Mononuclear cell (primary cell): ENCODE measurements around the gene ARHGEF16. TPM values are rescaled to one million over a fixed set of nuclear protein-coding genes. Genes with fewer than 3 reads are reported as not detected.

Experiments used
- H3K27me3 ChIP-seq: 2 replicates; pipeline ENCODE4 v1.6.0; 2011; ENCODE audit warnings: low read length, control low read depth; ENCODE audit not compliant: insufficient read depth
- H3K4me1 ChIP-seq: 2 replicates; pipeline ENCODE4 v1.5.1; 2011; ENCODE audit warnings: mild to moderate bottlenecking, low read length, control low read depth; ENCODE audit not compliant: insufficient read depth
- H3K4me3 ChIP-seq: 2 replicates; pipeline ENCODE4 v1.5.1; 2011; ENCODE audit warnings: mild to moderate bottlenecking, low read length, moderate library complexity
- H3K9me3 ChIP-seq: 2 replicates; pipeline ENCODE4 v1.5.1; 2011; ENCODE audit warnings: low read depth, mild to moderate bottlenecking, control low read depth, low read length
- total RNA-seq: library from RNA; depleted of rRNA; stranded (reverse); fragments of >200 nt; gene quantifications from one replicate; pipeline ENCODE4 v1.2.3, GENCODE V29; 2012

Gene ARHGEF16
- total RNA-seq, 1 donor = not detected

DNA sequence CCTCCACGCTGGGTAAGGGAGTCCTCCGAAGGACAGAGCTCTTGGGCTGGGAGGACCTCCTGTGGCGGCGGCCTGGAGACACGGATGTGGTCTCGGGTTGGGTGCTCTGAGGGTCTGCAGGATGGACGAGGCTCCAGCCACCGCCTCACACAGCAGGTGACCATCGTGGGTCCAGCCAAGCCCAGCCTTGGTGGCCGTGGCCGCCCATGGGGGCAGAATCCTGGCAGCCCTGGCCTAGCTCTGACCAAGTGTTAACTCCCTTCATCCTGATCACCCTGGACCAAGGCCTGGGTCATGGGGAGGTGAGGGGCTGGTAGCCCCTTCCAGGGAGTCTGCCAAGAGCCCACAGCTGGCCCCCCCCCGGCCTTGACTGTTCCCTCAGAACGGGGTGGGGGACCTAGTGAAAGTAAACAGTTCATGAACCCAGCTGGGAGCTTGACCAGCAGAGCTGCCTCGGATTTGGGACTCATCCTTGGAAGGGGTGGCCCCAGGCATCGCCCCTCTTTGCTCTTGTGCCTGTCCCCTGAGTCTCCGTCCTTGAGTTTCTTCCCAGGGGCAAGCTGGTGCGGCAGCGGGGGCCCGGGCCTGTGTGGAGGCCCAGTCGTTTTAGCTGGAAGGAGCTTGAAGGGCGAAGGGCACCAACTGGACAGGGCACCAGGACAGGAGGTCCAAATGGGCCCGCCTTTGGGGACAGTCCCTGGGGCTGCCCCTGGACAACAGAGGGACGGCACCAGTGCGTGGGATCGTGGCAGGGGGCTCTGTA, 17.8 kb downstream of the ARHGEF16 start:
- H3K9me3 ChIP-seq = no peaks in the 10 kb centered on the region
- no peaks in the 10 kb centered on the region for H3K27me3 ChIP-seq
- H3K4me3 ChIP-seq = no peak overlapping the region
- H3K4me1 ChIP-seq = no peaks in the 10 kb centered on the region

DNA sequence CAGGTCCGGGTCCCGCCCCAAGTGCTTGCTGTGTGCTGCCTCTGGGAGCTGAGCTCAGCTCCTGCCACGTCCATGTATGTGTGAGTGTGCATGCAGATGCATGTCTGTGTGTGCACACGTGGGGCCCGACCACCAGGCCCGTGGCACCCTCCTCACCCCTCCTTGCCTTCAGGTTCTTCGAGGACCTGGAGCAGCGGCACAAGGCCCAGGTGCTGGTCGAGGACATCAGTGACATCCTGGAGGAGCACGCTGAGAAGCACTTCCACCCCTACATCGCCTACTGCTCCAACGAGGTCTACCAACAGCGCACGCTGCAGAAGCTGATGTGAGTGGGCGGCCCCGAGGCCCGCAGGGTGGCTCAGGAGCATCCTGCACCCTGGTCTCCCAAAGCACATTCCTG, 18.4 kb downstream of the ARHGEF16 start:
- H3K27me3 ChIP-seq = no peaks in the 10 kb centered on the region
- H3K9me3 ChIP-seq = no peaks in the 10 kb centered on the region
- no peaks in the 10 kb centered on the region for H3K4me1 ChIP-seq
- no peak overlapping the region for H3K4me3 ChIP-seq

DNA sequence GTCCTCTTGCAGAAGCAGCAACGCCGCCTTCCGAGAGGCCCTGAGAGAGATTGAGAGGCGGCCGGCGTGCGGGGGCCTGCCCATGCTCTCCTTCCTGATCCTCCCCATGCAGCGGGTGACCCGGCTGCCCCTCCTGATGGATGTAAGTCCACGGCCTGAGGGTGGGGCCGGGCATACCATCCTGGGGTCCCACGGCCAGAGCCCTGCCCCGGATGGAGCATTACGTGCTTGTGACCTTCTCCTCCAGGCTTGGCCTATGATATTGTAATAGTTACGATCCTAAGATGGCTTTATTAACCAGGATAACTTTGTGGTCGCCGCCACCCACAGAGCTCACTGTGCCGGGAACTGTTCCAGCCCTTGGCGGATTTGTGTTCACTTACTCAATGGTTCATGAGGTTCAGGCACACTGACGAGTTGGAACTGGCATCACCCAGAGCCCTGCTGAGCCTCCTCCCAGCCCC, 18.9 kb downstream of the ARHGEF16 start:
- H3K4me1 ChIP-seq = no peaks in the 10 kb centered on the region
- no peaks in the 10 kb centered on the region for H3K27me3 ChIP-seq
- no peak overlapping the region for H3K4me3 ChIP-seq
- H3K9me3 ChIP-seq = no peaks in the 10 kb centered on the region

- Histone ChIP-seq H3K4me3 (no peak overlapping the region), H3K4me1 (no peaks in the 10 kb centered on the region), H3K27me3 (no peaks in the 10 kb centered on the region)
Observed at GRCh38 chr1:3474016-3474415, 19.6 kb downstream of the ARHGEF16 start.

GRCh38 chr1:3474421-3474820, 20.0 kb downstream of the ARHGEF16 start:
- Histone ChIP-seq H3K4me1 (no peaks in the 10 kb centered on the region), H3K27me3 (no peaks in the 10 kb centered on the region), H3K4me3 (no peak overlapping the region), H3K9me3 (no peaks in the 10 kb centered on the region)

More at GRCh38 chr1:3474016-3474415, 19.6 kb downstream of the ARHGEF16 start:
- no peaks in the 10 kb centered on the region for H3K9me3 ChIP-seq

GRCh38 chr1:3475839-3476573, 21.5 kb downstream of the ARHGEF16 start:
- H3K4me1 ChIP-seq = no peaks in the 10 kb centered on the region
- H3K4me3 ChIP-seq = no peak overlapping the region

DNA sequence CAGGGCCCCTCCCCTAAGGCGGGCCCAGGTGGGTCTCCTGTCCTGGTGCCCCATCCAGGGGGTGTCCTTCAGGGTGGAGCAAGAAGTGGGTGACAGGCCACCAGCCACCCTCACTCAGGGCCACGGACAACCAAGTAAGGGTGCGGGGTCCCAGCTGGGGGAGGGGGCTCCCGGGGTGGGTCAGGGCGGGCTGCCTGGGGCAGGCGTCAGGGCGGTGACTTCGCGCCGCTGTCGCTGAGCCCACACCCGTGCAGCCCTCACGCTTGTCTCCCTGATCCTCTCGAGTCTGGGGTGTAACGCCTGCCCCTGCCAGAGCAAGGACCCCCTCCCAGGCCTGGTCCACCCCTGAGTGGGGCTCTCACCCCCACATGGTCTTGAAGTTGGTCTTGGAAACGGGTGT, 22.2 kb downstream of the ARHGEF16 start:
- H3K27me3 ChIP-seq = no peaks in the 10 kb centered on the region
- H3K4me3 ChIP-seq = no peak overlapping the region
- H3K4me1 ChIP-seq = no peaks in the 10 kb centered on the region
- H3K9me3 ChIP-seq = no peaks in the 10 kb centered on the region

More at GRCh38 chr1:3475839-3476573, 21.5 kb downstream of the ARHGEF16 start:
- Histone ChIP-seq H3K9me3 (no peaks in the 10 kb centered on the region), H3K27me3 (no peaks in the 10 kb centered on the region)

- H3K27me3 ChIP-seq = no peaks in the 10 kb centered on the region
- no peak overlapping the region for H3K4me3 ChIP-seq
- H3K9me3 ChIP-seq = no peaks in the 10 kb centered on the region
- no peaks in the 10 kb centered on the region for H3K4me1 ChIP-seq
Observed at GRCh38 chr1:3477241-3477995, 23.0 kb downstream of the ARHGEF16 start.

GRCh38 chr1:3478187-3478586, 23.7 kb downstream of the ARHGEF16 start:
- Histone ChIP-seq H3K4me1 (no peaks in the 10 kb centered on the region), H3K27me3 (no peaks in the 10 kb centered on the region), H3K4me3 (no peak overlapping the region), H3K9me3 (no peaks in the 10 kb centered on the region)

DNA sequence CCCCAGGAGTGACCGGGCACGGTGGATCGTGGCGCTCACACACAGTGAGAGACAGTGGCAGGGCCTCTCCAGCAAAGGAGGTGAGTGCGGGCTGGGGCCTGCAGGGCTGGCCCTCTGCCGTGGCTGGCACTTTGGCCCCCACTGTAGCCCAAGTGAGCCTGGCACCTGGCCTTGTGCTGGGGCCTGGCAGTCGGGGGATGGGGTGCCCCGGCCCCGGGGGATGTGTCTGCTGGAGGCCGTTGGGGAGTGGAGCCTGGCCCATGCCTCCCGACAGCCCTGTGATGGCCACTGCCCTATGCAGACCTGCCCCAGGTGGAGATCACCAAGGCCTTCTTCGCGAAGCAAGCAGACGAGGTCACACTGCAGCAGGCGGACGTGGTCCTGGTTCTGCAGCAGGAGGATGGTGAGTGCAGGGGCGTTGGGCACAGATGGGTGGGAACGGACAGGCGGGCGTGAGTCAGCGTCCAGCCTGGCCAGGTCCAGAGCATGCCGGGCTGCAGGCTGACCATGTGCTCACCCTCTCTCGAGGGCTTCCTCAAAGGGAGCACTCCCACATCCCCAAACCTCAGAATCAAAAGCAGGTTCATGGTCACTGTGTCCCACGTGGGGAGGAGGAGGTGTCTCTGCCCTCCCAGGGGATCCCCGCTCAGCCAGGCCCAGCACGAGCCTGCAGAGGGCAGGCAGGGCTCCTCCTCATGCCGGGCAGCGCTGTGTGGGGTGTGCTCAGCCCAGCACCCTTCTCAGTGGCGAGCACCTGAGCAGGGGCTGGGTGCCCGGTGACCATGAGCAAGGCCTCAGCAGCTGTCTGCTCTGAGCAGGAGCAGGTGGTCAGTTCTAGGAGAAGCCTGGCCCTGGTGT, 25.3 kb downstream of the ARHGEF16 start:
- H3K4me1 ChIP-seq = no peaks in the 10 kb centered on the region
- no peaks in the 10 kb centered on the region for H3K9me3 ChIP-seq
- no peaks in the 10 kb centered on the region for H3K27me3 ChIP-seq
- H3K4me3 ChIP-seq = no peak overlapping the region

- Histone ChIP-seq H3K4me3 (no peak overlapping the region), H3K27me3 (no peaks in the 10 kb centered on the region), H3K4me1 (no peaks in the 10 kb centered on the region), H3K9me3 (no peaks in the 10 kb centered on the region)
Observed at GRCh38 chr1:3480369-3480719, 25.9 kb downstream of the ARHGEF16 start.

- H3K9me3 ChIP-seq = no peaks in the 10 kb centered on the region
- no peak overlapping the region for H3K4me3 ChIP-seq
- no peaks in the 10 kb centered on the region for H3K4me1 ChIP-seq
- H3K27me3 ChIP-seq = no peaks in the 10 kb centered on the region
Observed at GRCh38 chr1:3481046-3481445, 26.6 kb downstream of the ARHGEF16 start.

GRCh38 chr1:3481836-3482375, 27.4 kb downstream of the ARHGEF16 start:
- Histone ChIP-seq H3K4me1 (no peaks in the 10 kb centered on the region), H3K27me3 (no peaks in the 10 kb centered on the region), H3K9me3 (no peaks in the 10 kb centered on the region), H3K4me3 (no peak overlapping the region)

DNA sequence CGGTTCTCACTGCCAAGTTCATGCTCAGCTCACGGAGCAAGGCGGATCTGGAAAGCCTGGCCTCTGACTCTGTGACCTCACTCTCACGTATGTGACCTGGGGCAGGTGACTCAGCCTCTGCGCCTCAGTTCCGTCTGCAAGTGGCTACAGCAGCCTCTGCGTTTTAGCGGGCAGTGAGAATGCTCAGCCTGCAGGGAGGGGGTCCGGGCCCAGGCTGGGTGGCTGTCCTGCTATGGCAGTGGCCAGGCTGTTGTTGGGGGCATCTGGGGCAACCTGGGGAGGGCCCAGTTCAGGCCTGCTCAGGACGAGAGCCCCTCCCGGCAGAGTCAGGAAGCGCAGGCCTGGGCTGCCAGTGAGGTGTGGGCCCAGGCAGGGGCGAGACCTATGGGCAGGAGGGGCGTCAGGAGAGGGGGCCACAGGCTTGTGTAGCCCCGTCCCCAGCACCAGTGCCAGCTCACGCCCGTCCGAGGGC, 27.9 kb downstream of the ARHGEF16 start:
- Histone ChIP-seq H3K9me3 (no peaks in the 10 kb centered on the region), H3K4me1 (no peaks in the 10 kb centered on the region), H3K27me3 (no peaks in the 10 kb centered on the region), H3K4me3 (no peak overlapping the region)
